Smooth muscle cell of the brain vasculature (primary cell): ENCODE measurements around the gene CORO7.

ENCODE experiments used
- DNase-seq: peaks from one replicate; pipeline ENCODE4 v3.0.0-alpha.2; 2012; ENCODE audit warnings: low read depth, low spot score

Gene CORO7

GRCh38 chr16:4372001-4372577 lies 44.3 kb downstream of the CORO7 start:
- no peak for DNase-seq

- DNase-seq, result no peak
Observed at GRCh38 chr16:4371357-4372000, 44.9 kb downstream of the CORO7 start, which contains the start of gene VASN. Gene VASN (plus strand): TSS chr16:4371848. CDS start chr16:4380878, 9,030 bp downstream.

- no peak for DNase-seq
Observed at GRCh38 chr16:4370570-4371356, 45.6 kb downstream of the CORO7 start.

GRCh38 chr16:4370151-4370550 lies 46.2 kb downstream of the CORO7 start:
- no peak for DNase-seq

GRCh38 chr16:4369007-4369733 lies 47.2 kb downstream of the CORO7 start:
- no peak for DNase-seq

GRCh38 chr16:4367393-4367856 lies 49.0 kb downstream of the CORO7 start:
- no peak for DNase-seq

GRCh38 chr16:4366016-4366415 lies 50.4 kb downstream of the CORO7 start:
- DNase-seq, result no peak

GRCh38 chr16:4365615-4366014 lies 50.8 kb downstream of the CORO7 start:
- no peak for DNase-seq

- DNase-seq, result no peak
Observed at GRCh38 chr16:4365014-4365406, 51.4 kb downstream of the CORO7 start.

GRCh38 chr16:4364196-4365013 lies 52.0 kb downstream of the CORO7 start:
- no peak for DNase-seq

GRCh38 chr16:4362476-4363135 lies 53.8 kb downstream of the CORO7 start:
- DNase-seq, result no peak

- DNase-seq, result no peak
Observed at GRCh38 chr16:4361944-4362311, 54.5 kb downstream of the CORO7 start.

- no peak for DNase-seq
Observed at GRCh38 chr16:4361033-4361943, 55.1 kb downstream of the CORO7 start.

GRCh38 chr16:4360538-4361021 lies 55.8 kb downstream of the CORO7 start:
- DNase-seq, result no peak

- DNase-seq, result no peak
Observed at GRCh38 chr16:4359914-4360313, 56.5 kb downstream of the CORO7 start.

GRCh38 chr16:4358831-4359561 lies 57.4 kb downstream of the CORO7 start:
- no peak for DNase-seq

GRCh38 chr16:4358236-4358635 lies 58.2 kb downstream of the CORO7 start:
- DNase-seq, result no peak

- DNase-seq, result no peak
Observed at GRCh38 chr16:4356820-4357219, 59.6 kb downstream of the CORO7 start.
